NCI-H526 treated with DMSO at 0.1 percent for 48 hours (cell line): ENCODE measurements around the gene TPH2.

Source experiments
- DNase-seq: peaks from one replicate; lab custom pipeline; 2025; lab: John Stamatoyannopoulos, UW

TPH2 gene

GRCh38 chr12:71958993-71959578 lies 20.4 kb downstream of the TPH2 start:
- no peak for DNase-seq

DNA sequence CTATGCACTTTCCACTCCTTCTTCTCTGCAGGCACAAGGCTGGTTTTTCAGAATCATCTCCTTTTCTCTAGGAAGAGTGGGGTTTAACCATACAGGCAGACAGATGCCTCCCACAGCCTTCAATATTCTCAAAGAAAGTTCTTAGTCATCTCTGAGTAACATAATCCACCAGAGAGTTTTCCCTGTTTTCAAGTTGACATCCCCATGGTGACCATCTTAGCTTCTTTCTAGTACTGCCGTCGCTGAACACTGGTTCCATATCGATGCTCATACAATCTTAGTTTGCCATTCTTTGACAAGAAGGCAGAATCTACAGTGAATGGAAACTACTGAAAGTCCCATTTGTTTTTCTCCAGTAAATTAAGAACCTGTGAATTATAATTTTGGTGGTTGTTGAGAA lies 28.6 kb downstream of the TPH2 start:
- DNase-seq: no peak

GRCh38 chr12:71969330-71969729 lies 30.7 kb downstream of the TPH2 start:
- DNase-seq: no peak

DNA sequence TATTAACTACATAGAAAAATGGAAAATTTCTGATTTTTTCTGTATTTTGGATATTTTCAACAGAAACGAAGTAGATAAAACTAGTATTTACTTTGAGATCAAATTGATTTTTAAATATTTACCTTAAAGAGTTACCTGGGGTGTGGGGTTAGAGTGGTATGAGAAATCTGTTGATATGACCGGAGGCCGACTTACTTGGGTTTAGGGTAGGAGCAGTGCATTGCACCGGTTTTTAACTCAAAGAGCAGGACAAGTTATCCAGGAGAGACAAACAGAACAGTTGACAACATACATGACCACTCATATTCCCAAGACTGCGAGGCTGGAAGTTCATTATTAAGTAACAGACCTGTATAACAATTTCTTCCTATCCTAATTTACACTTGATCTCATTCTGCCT lies 31.4 kb downstream of the TPH2 start:
- DNase-seq: no peak

DNA sequence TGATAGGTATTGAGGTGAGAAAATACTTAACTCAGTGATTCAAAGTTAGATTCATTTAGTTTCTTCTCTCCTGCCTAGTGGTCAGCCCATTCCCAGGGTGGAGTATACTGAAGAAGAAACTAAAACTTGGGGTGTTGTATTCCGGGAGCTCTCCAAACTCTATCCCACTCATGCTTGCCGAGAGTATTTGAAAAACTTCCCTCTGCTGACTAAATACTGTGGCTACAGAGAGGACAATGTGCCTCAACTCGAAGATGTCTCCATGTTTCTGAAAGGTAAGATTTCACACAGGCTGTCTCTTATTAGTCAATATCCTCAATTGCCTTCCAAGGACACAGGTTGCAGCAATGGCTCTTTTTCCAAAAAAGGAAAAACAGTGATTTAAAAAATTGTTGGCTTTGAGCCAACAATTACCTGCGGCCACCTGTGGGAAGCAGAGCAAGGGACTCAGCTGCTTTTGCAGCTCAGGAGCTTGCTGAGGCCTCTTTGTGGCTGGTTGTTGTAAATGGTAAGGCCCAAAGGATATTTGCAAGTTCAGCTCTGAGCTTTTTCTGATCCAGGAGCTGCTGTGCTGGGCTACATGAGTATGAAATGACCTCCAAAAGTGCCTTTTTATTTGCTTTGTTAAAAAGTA lies 33.9 kb downstream of the TPH2 start:
- DNase-seq: no peak

DNA sequence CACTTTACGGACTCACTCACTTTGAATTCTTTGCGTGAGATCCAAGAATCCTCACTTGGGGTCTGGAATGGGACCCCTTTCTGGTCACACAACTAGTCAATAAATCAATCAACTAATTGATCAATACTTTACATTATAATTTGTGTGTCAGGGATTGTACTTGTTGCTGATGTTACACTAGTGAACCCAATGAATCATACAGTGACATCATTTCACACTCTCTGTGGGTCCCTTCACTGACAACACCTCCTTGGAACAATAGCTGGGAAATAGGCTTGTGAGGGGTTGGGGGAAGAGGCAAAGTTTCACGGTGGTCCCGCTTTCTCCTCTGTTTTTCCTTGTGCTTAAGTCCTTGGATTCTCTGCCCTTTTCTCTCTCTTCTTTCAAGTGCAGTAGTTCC lies 35.0 kb downstream of the TPH2 start:
- DNase-seq: no peak

- DNase-seq: no peak
Observed at GRCh38 chr12:71980538-71980937, 41.9 kb downstream of the TPH2 start.

DNA sequence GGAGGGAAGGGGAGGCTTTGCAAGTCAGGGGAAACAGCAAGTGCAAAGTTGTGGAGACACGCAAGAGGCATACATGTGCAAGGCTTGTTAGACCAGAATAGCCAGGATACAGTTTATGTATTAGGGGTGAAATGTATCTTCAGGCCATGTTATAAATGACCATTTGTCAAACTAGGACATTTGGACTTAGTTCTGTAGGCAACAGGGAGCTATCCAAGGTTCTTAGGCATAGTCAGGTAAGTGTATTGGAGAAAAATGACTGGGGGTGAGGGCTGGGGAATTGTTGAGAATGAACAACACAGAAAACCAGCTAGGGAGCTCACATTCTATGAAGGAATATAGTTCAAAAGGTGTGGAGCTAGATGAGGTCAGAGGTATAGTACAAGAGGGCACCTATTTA lies 42.5 kb downstream of the TPH2 start:
- DNase-seq: no peak

- no peak for DNase-seq
Observed at GRCh38 chr12:71994715-71995114, 56.1 kb downstream of the TPH2 start.

GRCh38 chr12:71999795-72000194 lies 61.1 kb downstream of the TPH2 start:
- DNase-seq: no peak

DNA sequence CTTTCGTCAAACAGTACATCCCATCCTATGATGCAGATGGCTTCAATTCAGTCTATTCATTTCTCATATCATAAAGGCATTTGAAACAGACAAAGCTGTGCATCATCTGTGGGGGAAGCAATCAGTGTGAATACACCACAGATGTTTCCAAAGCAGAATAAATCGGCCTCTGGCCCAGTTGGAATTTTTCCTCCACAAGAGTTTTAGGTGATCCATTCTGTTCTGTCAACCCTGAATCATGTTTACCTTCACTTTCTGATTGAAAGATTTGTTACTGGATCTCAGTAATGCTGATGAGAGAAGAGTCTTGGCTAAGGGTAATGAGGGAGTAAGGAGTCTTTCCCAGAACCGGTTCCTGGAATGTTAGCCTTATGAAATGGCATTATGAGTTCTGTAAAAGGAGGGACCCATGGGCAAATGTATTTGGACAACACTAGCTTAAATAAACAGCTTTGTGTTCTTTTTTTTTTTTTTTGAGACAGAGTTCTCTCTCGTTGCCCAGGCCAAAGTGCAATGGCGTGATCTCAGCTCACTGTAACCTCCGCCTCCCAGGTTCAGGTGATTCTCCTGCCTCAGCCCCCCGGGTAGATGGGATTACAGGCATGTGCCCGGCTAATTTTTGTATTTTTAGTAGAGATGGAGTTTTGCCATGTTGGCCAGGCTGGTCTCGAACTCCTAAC lies 62.5 kb downstream of the TPH2 start:
- DNase-seq: no peak

GRCh38 chr12:72006766-72007165 lies 68.1 kb downstream of the TPH2 start:
- no peak for DNase-seq

GRCh38 chr12:72010356-72010755 lies 71.7 kb downstream of the TPH2 start:
- DNase-seq: no peak

- DNase-seq: no peak
Observed at GRCh38 chr12:72011374-72011773, 72.7 kb downstream of the TPH2 start.

- DNase-seq: no peak
Observed at GRCh38 chr12:72012874-72013273, 74.2 kb downstream of the TPH2 start.

DNA sequence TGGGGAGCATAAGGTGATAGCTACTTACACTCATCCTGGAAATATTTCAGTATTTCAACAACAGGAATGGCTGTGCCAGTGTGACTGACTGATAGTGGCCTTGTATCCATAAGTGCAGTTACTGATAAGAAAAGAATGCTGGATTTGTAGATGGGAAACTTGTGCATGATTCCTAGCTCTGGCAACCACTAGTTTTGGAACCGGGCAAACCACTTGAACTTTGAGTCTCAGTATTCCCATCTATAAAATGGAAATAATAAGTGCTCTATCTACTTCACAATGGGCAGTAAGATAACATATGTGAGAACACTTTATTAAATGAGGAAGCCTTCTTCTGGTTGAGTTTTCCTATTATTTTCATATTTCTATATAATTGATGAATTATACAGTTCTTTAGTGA lies 77.2 kb downstream of the TPH2 start:
- DNase-seq: no peak

DNA sequence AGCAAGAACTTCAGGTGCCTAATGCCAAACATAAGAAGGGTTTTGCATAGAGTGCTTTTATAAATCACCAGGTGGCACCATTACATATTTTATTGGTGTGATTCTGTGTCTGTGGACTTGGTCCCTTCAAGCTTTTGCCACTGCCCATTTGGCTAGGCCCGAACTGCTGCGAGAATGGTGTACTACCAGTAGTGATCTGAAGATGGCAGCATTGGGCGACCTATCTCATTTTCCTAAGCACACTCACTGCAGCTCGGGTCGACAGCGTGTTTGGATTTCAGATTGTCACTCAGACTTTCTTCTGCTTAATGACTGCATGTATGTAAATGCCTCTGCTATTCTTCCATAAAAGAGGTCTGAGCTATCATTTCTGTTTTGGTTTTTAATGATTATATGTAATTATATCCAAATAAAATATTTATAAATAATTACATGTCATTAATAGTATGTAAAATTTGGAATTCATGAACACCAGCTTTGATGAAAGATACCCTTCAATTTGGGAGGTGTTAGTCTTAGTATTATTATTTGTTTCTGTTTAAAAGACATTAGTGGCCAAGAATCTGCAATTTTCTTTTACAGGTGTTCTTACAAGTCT lies 78.5 kb downstream of the TPH2 start:
- peak; percentile 84 for DNase-seq

DNA sequence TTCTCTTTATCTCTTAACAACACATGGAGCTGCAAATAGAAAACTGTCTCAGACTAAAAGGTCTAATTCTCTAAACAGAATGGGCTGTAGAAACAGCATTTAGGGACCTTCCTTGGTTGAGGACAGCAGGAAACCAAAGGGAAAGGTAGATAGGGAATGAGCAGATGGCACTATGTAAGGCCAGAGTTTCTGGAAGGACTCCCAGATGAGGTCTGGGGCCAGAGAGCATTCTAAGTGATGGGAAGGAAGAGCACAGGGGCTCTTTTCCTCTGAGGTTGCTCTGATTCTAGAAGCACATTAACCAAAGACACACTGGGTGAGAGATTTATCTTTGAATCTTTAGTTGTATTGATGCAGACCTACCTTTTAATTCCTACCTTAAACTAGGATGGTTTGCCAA lies 79.4 kb downstream of the TPH2 start:
- DNase-seq: no peak

DNA sequence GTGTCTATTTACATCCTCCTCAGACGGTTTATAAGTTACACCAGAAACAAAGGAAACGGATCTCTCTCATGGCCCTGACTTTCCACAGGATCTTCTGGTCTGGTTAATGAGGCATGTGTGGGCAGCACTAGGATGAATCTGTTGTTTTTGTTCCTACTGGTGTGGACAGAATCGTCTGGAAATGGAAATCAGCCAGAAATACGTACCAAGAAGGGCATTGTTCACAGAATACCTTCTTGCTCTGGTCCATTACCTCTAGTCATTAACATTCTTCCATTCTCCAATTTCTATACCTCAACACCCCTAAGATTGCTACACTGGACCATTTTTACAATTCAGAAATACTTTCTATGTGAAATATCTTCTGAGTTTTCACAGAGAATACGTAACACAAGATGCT lies 86.0 kb downstream of the TPH2 start:
- DNase-seq: no peak

GRCh38 chr12:72025524-72025923 lies 86.9 kb downstream of the TPH2 start:
- no peak for DNase-seq

DNA sequence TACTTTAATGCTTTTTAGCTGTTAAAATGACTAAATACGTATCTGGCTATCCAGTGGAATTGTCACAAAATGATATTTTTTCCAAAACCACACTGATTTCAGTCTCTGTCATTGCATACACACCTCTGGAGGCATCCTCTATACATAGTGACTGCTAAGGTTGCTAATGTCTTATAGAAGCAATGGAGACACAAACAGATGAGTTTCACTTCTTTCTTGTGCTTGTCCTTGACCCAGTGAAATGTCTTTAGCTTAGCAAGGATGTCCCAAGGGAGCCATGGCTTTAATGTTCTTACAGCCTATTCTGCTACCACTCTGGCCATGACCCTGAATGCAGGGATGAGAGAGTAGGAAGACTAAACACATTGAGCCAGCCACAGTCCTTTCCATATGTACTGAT lies 90.3 kb downstream of the TPH2 start:
- no peak for DNase-seq

GRCh38 chr12:72030277-72030676 lies 91.6 kb downstream of the TPH2 start:
- DNase-seq: no peak

DNA sequence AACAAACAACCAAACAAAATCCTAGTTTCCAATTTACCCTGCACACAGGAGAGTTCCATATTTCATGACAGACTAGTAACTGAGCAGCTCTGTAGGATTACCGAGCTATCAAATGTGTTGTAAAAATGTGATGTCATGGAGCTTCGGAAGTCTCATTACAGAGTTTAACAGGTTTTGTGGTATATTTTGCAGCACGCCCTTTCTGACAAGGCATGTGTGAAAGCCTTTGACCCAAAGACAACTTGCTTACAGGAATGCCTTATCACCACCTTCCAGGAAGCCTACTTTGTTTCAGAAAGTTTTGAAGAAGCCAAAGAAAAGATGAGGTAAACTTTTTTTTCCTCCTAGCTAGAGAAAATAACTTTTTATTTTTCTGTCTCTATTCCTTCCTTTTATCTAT lies 92.4 kb downstream of the TPH2 start:
- no peak for DNase-seq
